HTERT RPE-1 (cell line): ENCODE measurements around the gene PRKAR1B.

Source experiments
- in situ Hi-C: fragments of 300-500 bp; cut with MboI; formaldehyde crosslinking; loops from 4 replicates; pipeline ENCODE4 v1.14.3; 2020; ENCODE audit warnings: low sequenced_read_pairs

The PRKAR1B gene

DNA sequence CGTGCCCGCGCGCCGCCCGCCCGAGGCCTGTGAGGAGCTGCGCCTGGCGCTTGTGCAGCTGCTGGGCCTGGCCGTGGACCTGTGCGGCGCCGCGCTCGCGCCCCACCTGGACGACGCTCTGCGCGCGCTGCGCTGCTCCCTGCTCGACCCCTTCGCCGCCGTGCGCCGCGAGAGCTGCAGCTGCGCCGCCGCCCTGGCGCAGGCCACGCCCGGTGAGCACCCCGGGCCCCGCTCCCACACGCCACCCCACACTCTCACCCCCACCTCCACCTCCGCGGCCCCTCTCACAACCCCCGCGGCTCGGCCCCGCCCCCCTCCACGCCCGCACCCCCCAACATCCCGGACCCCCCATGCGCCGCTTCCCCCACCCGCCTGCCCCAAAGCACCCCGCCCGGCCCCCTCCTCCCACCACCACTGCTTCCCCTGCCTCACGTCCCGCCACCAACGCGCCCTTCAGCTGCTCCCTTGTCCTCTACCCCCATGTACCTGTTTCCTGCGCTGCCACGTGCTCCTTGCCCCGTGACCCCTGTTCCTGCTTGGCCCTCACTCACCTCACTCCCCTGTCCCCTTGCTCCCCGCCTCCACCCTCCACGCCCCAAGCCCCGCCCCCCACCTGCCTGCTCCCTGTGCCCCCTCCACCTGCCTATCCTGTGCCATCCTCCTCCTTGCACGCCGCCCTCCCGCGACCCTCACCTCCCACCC lies at the start of gene PRKAR1B:
PRKAR1B (minus strand) TSS at position 178 of the 702 bp plus-strand sequence. CDS start 15,776 bp downstream, outside the sequence.
- in situ Hi-C loops, result no loop called here

DNA sequence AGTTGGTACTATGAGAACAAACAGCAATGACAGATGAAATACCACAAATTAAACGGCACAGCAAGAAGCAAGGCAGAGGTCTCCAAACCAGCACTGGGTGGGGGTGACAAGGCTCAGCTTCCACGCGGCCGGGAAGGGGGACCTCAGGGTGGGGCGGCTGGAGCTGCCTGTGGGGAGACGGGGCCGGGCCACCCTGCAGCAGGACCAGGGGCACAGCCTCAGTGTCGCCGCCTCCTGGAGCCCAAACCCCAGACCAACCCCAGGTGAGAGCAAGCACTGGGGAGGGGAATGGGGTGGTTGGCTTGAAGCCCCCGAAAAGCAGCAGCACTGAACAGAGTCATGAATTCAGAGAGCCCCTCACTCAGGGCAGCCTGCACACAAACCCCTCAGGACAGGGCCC lies 49.3 kb upstream of the PRKAR1B start:
- in situ Hi-C loops, result no loop called here

DNA sequence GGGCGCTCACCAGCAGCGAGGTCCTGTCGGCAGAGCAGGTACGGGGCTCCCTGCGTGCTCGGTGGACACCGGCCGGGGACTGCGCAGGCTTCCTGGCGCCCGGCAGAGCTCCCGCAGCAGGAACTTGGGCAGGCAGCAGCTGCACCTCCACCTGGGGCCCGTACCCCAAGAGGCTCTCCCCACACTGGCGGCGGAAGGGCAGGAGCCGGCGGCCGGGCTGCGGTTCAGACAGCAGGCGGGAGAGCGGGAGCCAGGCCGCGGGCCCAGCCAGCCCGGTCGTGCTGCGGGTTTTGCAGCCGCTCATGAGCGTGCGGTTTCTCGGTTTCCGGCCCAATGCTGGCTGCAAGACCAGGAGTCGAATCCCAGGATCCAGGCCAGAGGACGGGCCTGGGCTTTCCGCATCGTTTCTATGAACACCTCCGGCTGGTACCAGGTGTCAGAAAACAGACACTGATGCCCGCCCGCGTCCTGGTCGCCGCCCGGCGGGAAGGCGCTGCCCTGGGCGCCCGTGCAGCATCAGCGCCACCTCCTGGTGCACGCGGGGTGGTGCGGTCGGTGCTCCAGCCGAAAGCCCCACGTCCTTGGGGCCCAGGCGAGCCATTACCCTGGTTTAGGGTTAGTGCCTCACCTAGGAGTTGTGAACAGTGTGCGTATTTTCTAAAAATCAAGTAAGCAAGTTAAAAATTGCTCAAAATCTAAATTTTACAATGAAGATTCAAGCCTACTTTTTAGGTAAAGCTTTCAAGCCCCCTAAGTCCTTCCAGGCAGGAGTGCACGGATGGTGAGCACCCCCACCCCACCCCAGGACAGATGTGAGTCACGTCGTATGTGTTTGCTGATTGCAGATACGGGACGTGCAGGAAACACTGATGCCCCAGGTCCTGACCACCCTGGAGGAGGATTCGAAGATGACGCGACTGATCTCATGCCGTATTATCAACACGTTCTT lies 47.4 kb upstream of the PRKAR1B start:
- in situ Hi-C loops, result no loop called here

DNA sequence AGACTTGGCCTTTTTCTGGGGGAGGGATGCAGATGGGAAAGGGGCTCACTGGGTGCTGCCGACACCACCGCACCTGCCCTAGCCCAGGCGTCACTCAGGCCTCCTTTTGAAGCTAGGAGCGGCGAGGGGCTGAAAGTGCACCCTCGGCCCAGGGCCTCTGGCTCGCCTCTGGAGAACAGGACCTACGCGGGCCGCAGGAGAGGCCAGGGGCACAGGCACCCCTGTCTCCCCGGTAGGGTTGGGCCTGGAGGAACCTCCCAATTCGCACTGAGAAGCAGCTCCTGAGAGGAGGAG lies 46.5 kb upstream of the PRKAR1B start:
- in situ Hi-C loops, result no loop called here

DNA sequence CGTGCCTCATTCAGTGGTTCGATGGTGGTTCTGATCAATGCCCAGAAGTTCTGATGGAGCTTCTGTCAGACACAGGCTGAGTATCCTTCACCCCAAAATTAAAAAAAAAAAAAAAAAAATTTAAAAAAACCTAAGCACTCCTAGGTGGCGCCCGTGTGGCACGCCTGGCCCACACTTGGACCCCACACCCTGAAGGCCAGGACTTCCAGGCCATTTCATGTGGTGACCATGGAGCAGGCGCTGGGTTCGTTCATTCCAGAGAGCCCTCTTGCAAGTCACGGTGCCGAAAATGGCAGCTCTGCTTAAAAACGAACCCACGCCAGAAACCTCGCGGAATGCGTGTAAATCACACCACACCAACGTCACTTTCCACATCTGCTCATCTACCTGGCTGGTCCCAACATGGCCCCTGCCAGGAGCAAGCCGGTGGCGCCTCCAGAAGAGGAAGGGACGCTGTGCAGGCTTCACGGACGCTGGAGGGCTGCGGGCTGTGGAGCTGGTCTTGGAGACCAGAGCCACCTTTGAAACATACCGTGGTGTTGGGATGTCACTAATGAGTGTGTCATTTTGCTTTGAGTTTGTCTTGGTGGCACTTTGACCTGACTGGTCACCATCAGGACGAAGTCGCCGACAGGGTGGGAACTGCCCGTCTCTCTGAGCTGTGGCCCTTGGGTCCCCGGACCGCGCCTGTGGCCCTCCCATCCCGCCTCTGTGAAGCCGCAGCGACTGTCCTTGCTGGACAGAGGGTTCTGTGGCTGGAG lies 46.0 kb upstream of the PRKAR1B start:
- in situ Hi-C loops, result no loop called here

DNA sequence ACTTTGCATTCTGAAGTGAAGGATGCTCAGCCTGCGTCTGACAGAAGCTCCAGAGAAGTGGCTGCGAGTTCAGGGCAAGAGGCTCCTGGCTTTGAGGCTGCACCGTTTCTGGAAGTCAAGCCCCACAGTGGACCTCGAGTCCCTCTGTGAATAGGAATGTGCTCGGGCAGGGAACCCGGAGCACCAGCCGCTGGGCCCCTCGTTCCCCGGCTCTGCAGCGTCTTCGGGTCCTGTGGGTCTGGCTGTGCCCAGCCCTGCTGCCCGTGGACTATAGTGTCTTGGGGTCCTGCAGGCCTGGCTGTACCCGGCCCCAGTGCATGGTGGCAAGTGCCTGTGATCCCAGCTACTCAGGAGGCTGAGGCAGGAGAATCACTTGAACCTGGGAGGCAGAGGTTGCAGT lies 45.3 kb upstream of the PRKAR1B start:
- in situ Hi-C loops, result no loop called here

DNA sequence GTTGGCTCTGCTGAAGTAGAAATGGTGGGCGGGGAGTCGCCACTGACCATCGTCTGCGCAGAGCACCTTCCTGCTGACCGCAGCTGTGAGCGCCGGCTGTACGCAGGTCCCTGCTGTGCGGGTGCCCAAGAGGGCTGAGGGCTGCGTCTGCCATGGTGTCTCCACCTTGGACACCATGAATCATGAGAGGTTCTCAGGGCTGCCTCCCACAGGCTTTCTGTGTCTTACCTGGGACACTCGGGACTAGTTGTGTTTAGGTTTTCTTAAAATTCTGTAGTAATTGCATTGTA lies 44.9 kb upstream of the PRKAR1B start:
- in situ Hi-C loops, result no loop called here

DNA sequence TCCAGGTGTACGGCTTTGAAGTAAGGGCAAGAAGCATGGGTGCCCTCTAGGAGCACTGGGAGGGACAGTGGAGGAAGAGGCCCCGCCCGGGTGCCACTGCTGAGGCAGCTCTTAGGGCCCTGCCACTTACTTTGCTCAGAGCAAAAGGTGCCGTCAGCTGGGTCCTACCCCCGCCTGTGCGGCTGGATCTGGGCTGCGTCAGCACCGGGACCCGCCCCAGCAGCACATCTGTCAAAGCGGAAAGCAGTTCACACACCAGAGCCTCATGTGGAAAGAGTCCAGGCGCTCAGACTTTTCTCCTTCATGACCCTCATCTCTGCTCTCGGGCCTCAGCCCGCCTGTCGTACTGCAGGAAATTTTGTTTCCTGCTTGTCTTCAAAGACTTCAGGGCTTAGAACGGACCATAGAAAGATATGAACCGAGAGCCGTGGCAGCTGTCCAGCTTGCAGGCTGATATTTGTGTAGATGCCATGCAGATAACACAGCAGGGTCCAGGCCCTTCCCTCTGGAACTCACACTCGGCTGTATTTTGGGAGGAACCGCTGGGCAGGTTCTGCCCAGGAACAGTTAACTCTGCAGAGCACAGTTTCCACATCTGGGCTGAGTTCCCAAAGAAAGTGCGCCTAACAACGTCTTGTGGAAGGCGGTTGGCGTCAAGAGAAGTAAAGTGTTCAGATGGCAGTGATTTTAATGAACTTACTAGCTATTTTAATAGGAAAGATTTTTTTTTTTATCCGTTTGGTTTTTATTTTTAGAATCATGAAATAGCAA lies 44.3 kb upstream of the PRKAR1B start:
- in situ Hi-C loops, result no loop called here

DNA sequence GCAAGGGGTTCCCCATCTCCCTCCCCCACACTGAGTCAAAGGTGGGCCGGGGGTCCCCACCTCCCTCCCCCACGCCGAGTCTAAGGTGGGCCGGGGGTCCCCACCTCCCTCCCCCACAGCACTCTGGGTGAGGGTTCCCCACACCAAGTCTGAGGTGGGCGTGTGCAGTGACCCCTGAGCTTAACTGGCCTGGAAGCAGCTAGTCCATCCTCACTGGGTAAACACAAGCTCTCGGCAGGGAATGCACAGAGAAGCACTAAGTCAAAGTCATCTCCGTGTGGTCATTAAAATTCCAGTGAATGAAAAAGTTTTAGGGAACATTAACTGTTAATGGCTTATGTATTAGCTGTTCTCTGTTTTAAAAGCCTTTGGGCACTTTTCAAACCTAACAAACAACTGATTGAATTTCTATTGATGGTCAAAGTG lies 43.7 kb upstream of the PRKAR1B start:
- in situ Hi-C loops, result no loop called here

DNA sequence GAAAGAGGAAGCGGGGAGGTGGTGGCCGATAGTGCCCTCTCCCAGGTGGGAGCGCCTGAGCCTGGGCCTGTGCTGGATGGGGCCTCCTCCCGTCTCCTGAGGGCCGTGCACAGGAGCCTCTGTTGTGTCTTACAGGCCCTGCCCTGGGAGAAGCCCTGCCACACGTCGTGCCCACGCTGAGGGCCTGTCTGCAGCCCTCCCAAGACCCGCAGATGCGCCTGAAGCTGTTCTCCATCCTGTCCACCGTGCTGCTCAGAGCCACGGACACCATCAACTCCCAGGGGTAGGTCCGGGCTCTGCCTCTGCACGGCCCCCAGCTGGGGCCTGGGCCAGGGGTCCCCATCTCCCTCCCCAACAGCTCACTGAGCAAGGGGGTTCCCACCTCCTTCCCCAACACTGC lies 43.3 kb upstream of the PRKAR1B start:
- in situ Hi-C loops, result no loop called here

DNA sequence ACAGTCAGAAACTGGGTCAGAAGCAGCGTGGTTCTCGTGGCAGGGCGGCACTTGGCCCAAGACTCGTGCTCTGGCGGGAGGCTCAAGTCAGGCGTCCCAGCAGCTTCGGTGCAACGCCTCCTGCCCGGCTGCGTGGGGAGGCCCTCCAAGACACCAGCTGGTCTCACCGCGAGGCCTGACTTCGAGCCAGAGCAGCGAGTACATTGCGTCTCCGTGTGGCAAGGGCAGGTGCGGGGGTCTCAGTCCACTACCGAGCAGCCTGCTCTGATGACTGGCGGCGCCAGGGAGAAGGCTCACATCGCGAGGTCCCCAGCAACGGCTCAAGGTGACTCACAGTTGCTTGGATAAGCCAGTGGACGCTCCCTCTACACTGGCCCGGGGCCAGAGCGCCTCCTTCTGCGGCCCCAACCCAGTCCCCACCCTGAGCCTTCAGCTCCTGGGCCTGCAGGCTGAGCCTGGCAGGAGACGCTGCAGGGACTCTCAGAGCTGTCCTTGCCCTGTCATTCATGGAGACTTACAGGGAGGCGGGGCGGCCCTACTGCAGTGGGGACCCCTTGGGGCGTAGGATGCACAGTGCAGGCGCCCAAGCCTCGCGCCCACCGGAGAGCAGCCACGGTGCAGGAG lies 41.9 kb upstream of the PRKAR1B start:
- in situ Hi-C loops, result no loop called here

DNA sequence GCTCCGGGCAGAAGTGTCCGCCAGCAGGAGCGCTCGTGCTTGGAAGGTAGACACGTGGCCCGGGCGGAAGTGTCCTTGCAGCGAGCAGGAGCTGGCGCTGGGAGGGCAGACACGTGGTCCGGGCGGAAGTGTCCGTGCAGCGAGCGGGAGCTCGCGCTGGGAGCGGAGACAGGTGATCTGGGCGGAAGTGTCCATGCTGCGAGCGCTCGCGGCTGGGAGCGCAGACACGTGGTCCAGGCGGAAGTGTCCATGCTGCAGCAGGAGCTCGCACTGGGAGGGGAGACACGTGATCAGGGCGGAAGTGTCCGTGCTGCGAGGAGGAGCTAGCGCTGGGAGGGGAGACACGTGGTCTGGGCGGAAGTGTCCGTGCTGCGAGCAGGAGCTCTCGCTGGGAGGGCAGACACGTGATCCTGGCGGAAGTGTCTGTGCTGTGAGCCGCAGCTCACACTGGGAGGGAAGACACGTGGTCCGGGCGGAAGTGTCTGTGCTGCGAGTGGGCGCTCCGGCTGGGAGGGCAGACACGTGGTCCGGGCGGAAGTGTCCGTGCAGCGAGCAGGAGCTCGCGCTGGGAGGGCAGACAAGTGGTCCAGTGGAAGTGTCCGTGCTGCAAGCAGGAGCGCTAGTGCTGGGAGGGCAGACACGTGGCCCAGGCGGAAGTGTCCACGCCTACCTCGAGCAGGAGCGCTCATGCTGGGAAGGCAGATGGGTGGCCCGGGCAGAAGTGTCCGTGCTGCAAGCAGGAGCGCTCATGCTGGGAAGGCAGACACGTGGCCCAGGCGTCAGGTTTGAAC lies 41.1 kb upstream of the PRKAR1B start:
- in situ Hi-C loops, result no loop called here

DNA sequence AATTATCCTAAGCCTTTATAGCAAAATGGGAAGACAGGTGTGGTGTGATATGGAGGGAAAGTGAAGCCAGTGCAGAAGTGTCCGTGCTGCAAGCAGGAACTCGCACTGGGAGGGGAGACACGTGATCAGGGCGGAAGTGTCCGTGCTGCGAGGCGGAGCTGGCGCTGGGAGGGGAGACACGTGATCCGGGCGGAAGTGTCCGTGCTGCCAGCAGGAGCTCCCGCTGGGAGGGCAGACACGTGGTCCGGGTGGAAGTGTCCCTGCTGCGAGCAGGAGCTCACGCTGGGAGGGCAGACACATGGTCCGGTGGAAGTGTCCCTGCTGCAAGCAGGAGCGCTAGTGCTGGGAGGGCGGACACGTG lies 40.5 kb upstream of the PRKAR1B start:
- in situ Hi-C loops, result no loop called here

DNA sequence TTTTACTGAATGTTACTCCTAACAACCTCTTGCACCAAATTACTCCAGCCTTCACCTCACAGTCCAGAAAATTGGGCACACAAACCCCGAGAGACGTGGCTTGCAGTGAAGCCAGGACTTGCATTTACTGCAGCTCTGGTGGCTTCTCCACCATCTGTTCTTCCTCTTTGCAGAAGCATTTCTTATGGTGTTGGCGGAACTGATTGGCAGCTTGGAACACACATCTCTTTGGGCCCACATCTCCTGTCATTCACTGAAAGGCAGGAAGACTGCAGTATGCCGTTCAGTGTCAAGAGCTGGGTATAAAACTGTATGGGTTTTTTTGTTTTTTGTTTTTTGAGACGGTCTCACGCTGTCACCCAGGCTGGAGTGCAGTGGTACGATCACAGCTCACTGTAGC lies 38.3 kb upstream of the PRKAR1B start:
- in situ Hi-C loops, result no loop called here

DNA sequence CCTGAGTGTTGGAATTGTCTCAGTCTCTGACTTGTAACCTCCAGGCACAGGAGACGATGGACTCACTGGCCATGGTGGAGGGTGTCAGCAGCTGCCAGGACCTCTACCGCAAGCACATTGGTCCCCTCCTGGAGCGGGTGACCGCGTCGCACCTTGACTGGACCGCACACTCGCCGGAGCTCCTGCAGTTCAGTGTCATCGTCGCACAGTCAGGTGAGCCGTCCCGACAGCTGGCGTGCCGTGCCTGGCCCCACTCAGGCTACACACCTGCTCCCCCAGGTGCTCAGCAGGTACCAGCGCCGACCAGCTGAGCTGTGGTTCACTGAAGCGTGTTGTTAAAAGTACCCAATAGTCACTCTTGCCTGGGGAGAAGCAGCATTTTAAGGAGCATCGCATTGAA lies 36.7 kb upstream of the PRKAR1B start:
- in situ Hi-C loops, result no loop called here

DNA sequence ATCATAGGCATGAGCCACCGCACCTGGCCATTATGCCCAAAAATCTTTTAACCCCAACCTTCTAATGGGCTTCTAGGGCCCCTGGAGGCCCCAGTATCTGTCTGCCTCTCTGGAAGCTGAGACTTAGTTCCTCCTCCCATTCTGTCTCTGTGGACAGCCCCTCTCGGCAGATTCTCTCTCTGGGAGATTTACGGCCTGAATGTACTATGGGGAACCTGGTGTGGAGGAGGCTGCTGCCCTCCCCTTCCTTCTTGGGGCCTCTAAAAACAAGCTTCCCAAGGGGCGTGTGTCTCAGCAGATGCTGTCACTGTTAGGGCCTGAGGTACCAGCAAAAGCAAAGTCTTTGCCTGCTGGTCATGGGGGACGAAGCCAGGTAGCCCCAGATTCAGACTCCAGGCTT lies 35.8 kb upstream of the PRKAR1B start:
- in situ Hi-C loops, result no loop called here

DNA sequence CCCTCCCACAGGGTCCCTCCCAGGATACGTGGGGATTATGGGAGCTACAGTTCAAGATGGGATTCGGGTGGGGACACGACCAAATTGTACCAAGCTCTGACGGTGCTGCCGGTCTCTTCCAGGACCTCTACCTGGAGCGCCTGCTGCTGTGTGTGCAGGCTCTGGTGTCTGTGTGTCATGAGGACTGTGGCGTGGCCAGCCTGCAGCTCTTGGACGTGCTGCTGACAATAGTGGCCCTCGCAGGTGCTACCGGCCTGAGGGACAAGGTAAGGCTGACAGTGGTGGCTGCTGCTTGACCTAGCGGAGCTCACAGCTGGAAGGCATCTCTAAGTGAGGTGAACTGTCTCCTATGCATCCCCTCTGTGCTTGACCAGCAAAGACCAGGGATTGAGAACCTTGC lies 34.5 kb upstream of the PRKAR1B start:
- in situ Hi-C loops, result no loop called here

DNA sequence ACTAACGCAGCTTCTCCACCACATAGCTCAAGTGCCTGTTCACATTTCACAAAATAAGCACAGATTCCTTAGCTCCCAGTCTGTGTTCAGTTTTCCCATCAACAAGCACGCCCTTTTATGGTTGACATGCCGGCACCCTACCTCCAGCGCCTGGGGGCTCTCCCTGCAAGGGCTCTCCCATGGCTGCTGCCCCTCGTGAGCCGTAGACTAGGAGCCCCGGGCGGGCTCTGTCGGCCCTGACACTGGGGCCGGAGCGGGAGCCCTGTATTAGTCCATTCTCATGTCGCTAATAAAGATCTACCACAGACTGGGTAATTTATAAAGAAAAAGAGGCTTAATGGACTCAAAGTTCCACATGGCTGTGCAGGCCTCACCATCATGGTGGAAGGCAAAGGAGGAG lies 34.0 kb upstream of the PRKAR1B start:
- in situ Hi-C loops, result no loop called here

DNA sequence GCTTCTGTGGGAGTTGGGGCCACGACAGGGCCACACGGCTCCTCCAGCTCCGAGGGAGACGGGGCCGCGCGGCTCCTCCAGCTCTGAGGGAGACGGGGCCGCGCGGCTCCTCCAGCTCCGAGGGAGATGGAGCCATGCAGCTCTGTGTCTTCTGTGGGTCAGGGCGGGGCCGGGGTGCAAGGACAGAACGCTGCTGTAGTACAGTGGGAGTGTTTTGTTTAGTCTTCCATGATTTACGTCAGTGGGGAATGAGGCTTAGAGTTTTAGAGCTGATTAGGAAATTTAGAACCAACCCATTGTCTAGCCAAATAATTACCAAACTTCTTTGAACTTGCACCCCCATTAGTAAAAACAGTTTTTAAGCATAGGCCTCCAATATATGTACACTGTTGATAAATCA lies 32.9 kb upstream of the PRKAR1B start:
- in situ Hi-C loops, result no loop called here

DNA sequence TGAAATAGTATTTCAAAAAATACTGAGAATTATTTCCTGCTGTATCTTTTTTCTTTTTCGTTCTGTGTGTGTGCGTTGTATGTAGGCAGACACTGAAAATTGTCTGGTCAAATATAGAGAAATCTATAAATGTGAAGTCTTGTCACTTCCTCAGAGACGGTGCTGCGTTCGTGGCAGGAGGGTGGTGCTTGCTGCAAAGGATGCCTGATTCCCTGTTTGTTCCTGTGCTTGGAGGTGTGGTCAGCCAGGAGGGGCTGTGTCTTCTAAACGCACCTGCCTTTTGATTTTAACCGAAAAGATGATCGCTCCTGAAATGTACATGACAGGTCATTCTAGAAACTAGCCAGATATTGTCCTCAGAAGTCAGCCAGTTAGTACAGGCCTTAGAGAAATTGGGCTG lies 32.5 kb upstream of the PRKAR1B start:
- in situ Hi-C loops, result no loop called here
